Measurements from ENCODE around the gene AOPEP.

GRCh38 chr9:94745806-94746540, 19.5 kb downstream of the AOPEP start:
- TF ChIP-seq CTCF (IDR thresholded peaks at IDR 0.05 in 4 of 5, conservative IDR thresholded peaks at IDR 0.05 in 1 of 5) (no peak), POLR2A (IDR thresholded peaks at IDR 0.05) (no peak)
